IMR-90 (cell line): Measurements from ENCODE around the gene SLAMF1.
"Not testable (repeated sequence)": the region's sequence is repeated elsewhere in the genome, so short reads cannot be mapped to it uniquely, and the experiment has no call there.

Source experiments
- TF ChIP-seq, protein P1 (sequence below): conservative IDR thresholded peaks from 2 replicates; pipeline ENCODE4 v1.5.1; 2012; ENCODE audit warnings: mild to moderate bottlenecking, low read depth, low read length, improper control_type of control experiment
- TF ChIP-seq, protein P2 (sequence below): fragments of 150-350 bp; IDR thresholded peaks from 2 replicates; pipeline ENCODE4 v1.6.1; 2017; ENCODE audit warnings: mild to moderate bottlenecking, antibody characterized with exemption, low read length, low read depth

DNA sequence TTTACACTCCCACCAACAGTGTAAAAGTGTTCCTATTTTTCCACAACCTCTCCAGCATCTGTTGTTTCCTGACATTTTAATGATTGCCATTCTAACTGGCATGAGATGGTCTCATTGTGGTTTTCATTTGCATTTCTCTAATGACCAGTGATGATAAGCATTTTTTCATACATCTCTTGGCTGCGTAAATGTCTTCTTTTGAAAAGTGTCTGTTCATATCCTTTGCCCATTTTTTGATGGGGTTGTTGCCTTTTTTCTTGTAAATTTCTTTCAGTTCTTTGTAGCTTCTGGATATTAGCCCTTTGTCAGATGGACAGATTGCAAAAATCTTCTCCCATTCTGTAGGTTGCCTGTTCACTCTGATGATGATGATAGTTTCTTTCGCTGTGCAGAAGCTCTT lies 63.9 kb downstream of the SLAMF1 start:
- TF ChIP-seq, protein P1, sequence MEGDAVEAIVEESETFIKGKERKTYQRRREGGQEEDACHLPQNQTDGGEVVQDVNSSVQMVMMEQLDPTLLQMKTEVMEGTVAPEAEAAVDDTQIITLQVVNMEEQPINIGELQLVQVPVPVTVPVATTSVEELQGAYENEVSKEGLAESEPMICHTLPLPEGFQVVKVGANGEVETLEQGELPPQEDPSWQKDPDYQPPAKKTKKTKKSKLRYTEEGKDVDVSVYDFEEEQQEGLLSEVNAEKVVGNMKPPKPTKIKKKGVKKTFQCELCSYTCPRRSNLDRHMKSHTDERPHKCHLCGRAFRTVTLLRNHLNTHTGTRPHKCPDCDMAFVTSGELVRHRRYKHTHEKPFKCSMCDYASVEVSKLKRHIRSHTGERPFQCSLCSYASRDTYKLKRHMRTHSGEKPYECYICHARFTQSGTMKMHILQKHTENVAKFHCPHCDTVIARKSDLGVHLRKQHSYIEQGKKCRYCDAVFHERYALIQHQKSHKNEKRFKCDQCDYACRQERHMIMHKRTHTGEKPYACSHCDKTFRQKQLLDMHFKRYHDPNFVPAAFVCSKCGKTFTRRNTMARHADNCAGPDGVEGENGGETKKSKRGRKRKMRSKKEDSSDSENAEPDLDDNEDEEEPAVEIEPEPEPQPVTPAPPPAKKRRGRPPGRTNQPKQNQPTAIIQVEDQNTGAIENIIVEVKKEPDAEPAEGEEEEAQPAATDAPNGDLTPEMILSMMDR = not testable (repeated sequence)
- TF ChIP-seq, protein P2, sequence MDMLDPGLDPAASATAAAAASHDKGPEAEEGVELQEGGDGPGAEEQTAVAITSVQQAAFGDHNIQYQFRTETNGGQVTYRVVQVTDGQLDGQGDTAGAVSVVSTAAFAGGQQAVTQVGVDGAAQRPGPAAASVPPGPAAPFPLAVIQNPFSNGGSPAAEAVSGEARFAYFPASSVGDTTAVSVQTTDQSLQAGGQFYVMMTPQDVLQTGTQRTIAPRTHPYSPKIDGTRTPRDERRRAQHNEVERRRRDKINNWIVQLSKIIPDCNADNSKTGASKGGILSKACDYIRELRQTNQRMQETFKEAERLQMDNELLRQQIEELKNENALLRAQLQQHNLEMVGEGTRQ = not testable (repeated sequence)
